GM20431 (cell line): Measurements from ENCODE around the gene GPR15LG.

Experiments used
- in situ Hi-C: fragments of 300-500 bp; cut with MseI, MboI; formaldehyde crosslinking; loops from one replicate; pipeline ENCODE4 v1.15.0; 2020; ENCODE audit warnings: low sequenced_read_pairs; ENCODE audit not compliant: unreplicated experiment

The GPR15LG gene

GRCh38 chr10:84205049-84205852 is 31.6 kb downstream of the GPR15LG start:
- in situ Hi-C loops, result loop anchor here (10.0 kb wide), 1 partner anchor 50 kb away; no protein-coding TSS in a partner anchor

- in situ Hi-C loops, result loop anchor here (10.0 kb wide), 1 partner anchor 51 kb away; no protein-coding TSS in a partner anchor
Observed at GRCh38 chr10:84205853-84206525, 32.4 kb downstream of the GPR15LG start.

DNA sequence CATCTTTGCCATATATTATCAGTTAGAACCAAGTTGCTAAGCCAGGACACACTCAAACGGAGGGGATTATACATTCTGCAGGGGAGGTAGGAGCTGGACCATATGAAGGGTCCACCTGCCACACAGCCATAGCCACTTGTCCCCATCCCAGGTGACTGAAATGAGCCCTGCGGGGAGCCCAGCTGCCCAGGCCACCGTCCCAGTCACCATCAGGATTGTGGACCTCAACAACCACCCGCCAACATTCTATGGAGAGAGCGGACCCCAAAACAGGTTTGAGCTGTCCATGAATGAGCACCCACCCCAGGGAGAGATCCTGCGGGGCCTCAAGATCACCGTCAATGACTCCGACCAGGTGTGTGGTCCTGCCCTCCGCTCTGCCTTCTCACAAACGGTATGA is 34.4 kb downstream of the GPR15LG start:
- in situ Hi-C loops, result loop anchor here (10.0 kb wide), 1 partner anchor 53 kb away; no protein-coding TSS in a partner anchor

DNA sequence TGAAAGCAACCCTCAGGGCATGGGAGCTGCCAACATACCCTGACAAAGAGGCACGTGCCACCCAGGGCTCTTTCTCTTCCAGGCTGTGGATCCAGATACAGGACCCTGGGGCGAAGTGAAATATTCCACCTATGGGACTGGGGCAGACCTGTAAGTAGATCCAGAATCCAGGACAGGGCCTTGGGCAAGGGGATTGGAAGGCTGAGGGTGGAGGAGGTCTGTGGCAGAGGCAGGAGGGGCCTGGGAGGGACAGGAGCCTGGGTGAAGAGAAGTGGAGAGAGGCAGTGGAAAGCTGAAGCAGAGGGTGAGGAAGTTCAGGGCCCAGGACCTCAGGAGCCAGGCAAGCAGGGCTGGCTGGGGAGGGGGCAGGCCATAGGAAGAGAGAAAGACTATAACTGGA is 38.0 kb downstream of the GPR15LG start:
- in situ Hi-C loops, result no loop called here

GRCh38 chr10:84212014-84212413 is 38.4 kb downstream of the GPR15LG start:
- in situ Hi-C loops, result no loop called here

- in situ Hi-C loops, result no loop called here
Observed at GRCh38 chr10:84213076-84213475, 39.5 kb downstream of the GPR15LG start.

DNA sequence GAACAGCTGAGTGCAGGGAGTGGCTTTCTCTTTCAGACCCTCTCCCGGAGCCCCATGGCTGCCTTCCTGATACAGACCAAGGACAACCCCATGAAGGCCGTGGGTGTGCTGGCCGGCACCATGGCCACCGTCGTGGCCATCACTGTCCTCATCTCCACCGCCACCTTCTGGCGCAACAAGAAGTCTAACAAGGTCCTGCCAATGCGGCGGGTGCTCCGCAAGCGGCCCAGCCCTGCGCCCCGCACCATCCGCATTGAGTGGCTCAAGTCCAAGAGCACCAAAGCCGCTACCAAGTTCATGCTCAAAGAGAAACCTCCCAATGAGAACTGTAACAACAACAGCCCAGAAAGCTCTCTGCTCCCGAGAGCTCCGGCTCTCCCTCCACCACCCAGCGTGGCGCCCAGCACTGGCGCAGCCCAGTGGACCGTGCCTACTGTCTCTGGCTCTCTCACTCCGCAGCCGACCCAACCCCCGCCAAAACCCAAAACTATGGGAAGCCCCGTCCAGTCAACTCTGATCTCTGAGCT is 40.5 kb downstream of the GPR15LG start:
- in situ Hi-C loops, result no loop called here

GRCh38 chr10:84214612-84215235 is 41.1 kb downstream of the GPR15LG start:
- in situ Hi-C loops, result no loop called here

GRCh38 chr10:84216834-84217233 is 43.2 kb downstream of the GPR15LG start:
- in situ Hi-C loops, result no loop called here

GRCh38 chr10:84217746-84218145 is 44.1 kb downstream of the GPR15LG start:
- in situ Hi-C loops, result no loop called here

- in situ Hi-C loops, result no loop called here
Observed at GRCh38 chr10:84221916-84222315, 48.3 kb downstream of the GPR15LG start.

DNA sequence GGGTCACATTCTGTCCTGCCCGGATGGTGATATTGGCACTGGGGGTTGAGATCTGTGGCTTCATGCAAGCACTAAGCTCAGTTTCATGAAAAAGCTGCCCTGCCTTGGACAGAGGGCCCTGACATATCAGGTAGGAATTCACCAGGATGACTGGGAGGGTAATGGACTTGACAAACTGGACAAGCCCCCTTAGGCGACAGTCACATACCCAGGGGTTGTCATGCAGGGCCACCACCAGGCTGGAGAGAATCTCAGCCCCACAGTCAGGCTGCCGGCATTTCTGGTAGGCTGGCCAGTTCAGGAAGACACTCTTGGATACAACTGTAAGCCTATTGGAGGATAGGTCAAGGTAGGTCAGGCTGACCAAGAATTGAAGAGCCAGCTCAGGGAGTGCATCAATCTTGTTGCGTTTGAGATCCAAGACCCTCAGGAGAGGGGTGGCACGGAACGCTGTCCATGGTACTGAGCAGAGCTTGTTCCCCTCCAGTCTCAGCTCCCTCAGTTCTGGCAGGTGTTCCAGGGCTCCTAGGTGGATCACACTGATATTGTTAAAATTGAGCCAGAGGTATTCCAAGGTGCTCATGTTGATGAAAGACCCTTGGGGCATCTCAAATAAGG is 50.9 kb downstream of the GPR15LG start:
- in situ Hi-C loops, result no loop called here

DNA sequence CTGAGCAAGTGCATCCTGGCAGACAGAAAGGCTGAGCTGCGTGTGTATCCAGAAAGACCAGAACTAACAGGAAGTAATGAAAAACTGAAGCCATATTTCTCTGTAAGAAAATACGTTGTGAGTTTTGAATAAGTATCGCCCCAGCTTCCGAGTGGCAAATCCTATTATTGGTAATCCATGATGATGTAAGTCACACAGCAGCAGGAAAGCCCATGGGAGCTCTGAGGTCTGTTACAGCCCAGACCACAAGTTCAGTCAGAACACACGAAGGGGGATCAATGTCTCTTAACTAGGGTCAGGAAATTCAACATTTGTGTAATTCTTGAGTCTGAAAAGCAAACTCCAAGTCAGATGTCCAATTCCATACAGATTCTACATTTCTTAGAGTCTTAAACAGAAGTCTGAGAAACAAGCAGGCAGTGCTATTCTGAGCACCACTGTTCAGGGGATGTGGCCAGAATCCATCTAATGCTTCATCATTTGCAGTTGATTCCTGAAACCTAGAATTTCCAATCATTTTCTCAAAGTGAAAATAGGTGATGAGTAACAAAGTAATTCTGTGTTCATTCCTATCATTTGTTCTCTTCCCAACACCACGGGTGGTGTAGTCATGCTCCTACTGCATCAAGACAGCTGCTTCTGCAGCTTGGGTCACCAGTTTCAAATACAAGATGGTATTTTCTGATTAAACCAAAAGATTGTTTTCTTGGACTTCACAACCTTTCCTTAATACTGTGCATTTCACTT is 52.0 kb downstream of the GPR15LG start, which contains the start of gene LRIT2:
LRIT2 (minus strand) TSS at position 118 of the 747 bp plus-strand sequence; CDS start at position 94, 24 bp downstream.
- in situ Hi-C loops, result no loop called here

- in situ Hi-C loops, result no loop called here
Observed at GRCh38 chr10:84226616-84227015, 53.0 kb downstream of the GPR15LG start.

GRCh38 chr10:84227810-84228209 is 54.2 kb downstream of the GPR15LG start:
- in situ Hi-C loops, result no loop called here

- in situ Hi-C loops, result no loop called here
Observed at GRCh38 chr10:84230359-84230758, 56.8 kb downstream of the GPR15LG start.

- in situ Hi-C loops, result no loop called here
Observed at GRCh38 chr10:84232376-84232775, 58.8 kb downstream of the GPR15LG start.

DNA sequence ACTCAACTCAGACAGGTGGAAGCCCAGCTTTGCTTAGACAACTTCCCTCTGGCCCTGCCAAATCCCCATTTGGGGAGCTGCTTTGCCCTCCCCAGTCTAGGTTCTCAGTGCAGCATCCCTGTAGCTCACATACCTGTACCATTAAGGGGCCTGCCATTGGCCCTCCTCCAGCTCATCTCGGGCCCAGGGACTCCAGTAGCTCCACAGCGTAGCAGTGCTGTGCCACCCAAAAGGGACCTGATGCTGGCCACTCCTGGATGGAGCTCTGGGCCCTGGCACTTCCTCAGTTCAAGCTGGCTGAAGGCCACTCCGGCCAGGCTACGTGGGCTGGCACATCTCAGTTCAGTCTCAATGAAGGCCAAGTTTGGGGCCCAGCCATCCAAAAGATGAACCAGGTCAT is 60.3 kb downstream of the GPR15LG start:
- in situ Hi-C loops, result no loop called here

GRCh38 chr10:84234479-84234878 is 60.9 kb downstream of the GPR15LG start:
- in situ Hi-C loops, result no loop called here
